HPDE6-E6E7 (cell line): ENCODE data around the gene SORBS1.

Experiments
- DNase-seq: peaks from one replicate; pipeline ENCODE4 v3.0.0; 2011; ENCODE audit warnings: missing footprints; ENCODE audit errors: extremely low spot score

The SORBS1 gene

DNA sequence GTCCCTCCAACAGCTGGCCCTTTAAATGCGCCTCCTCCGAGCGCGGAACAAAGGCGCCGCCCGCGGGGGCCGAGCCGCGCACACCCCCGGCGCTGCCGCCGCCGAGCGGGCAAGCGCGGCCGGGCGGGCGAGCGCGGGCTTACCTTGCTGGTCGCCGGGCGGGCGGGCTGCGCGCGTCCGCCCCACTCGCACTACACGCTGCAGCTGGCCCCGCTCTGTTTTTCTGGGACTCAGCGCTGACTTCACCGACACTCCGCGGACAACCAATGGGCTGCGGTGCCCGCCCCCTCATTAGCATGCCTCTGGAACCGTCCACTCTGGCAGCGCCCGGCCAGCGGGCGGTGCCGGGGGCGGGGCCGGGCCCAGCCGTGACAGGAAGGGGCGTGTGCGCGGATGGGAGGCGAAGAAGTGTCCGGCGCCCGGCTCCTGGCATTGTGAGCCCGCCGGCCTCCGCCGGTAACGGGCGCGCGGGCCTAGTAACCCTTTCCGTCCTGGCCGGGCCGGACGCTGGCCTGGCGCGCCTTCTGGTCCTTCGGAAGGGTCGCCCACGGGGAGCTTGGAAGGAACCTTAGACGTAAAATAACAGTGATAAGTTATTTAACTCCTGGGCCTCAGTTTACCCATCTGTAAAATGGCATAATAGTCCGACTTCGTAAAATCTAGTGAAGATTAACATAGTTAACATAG, at the start of gene SORBS1:
TSS of gene SORBS1 (minus strand) at position 195 of the 687 bp plus-strand sequence. CDS start 120,236 bp downstream, outside the sequence.
- peak; percentile 98 for DNase-seq

DNA sequence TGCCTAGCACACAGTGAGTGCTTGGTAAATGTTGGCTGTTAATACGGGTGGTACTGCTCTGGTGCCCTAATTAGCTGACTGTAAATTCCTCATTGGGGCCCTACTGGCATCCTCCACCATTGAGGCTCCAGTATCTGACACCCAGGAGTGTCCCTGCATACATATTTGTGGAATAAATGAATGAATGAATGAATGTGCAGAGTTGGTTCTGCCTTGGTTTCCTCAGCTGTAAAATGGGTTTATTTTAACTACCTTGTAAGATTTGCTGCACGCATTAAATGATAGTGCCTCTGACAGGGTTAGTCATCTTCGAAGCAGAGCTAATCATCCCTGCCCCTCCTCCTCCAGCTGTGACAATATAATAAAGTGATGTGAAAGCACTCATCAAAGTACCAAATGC, 49.6 kb upstream of the SORBS1 start:
- DNase-seq, result no peak

DNA sequence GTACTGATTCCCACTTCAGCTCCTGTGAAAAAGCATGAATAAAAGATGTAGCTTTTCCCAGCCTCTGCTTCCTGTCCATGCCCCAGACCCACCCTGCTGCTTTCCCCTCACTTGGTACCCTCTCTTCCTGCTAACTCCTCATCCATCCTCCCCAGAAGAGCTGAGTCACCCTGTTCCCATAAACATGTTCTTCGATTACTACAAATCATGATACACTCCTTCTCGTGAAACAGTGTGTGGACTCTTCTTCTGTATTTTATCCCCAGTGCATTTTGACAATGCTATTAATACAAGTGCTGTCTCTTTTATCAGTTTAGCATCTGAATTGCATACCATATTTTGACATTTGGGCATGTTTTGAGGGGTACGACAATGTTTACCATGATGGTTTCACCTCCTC, 45.8 kb upstream of the SORBS1 start:
- DNase-seq, result no peak

DNA sequence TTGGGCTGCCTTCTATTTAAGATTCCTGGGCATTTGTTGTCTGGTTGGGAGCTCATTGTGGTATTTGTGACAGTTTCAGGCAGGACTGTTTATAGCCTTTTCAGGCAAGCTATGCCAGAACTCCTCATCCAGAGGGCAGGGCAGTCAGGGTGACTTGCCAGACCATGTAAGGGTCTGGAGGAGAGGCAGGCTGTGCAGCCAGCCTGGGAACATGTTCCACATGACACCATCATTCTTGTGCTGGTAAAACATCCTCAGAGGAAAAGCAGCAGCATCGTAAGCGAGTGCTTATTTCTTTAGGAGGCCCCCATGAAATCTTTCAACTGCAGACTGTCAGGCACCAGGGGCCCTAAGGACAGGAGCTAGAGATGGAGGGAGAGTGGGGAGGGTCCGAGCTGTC, 44.0 kb upstream of the SORBS1 start:
- DNase-seq, result no peak

DNA sequence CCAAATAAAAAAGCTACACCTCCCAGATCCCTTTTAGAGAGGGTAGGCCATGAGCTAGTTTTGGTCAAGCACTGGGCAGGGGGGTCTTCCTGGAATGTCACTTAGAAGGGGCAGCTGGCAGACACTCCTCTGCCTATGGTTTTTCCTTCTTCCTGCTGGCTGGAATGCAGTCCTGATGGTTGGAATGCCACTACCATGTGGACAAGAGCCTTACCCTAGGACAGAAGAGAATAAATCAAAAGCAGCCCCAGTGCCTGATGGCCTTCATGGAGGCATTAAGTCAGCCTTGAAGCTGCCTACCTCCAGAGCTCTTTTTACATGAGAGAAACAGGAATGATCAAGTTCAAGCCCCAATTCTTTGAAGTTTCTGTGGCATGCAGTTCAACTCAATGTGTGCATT, 43.5 kb upstream of the SORBS1 start:
- DNase-seq, result no peak

DNA sequence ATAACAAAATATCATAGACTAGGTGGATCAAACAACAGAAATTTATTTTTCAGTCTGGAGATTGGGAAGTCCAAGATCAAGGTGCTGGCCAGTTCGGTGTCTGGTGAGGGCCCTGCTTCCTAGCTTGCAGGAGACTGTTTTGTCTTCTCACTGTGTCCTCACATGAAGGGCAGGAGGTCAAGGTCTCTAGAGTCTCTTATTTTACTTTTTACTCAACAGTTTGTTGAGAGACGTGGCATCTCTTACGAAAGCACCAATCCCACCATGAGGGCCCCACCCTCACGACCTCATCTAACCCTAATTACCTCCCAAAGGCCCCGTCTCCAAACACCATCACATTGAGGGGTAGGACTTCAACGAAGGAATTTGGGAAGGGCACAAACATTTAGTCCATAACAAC, 41.2 kb upstream of the SORBS1 start:
- DNase-seq, result no peak

DNA sequence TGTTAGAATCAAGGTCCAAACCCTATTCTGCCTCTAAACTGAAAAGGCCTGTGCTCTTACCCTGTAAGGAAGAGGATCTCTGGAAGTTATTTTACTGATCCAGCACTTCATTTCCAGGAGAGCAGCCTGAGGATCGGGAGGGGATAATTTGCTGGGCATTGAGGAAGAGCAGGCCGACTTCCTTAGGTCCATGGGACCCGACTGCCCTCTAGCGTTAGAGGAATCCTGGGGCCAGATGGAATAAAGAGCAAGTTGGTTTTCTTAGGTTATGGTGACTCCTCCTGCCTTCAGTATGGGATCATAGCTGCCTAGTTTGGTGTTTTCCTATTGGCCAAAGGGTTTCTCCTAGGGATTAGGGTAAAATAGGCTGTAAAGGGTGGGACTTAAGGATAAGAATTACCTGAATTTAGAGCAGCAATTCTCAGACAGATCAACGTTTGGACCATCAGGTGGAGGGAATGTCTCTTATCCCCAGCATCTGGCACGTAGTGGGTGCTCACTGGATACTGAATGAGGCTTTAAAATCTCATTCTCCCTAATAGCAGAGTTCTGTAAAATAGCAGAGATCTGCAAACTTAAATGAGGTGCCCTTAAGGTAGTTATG, 40.0 kb upstream of the SORBS1 start:
- peak; percentile 67 for DNase-seq

DNA sequence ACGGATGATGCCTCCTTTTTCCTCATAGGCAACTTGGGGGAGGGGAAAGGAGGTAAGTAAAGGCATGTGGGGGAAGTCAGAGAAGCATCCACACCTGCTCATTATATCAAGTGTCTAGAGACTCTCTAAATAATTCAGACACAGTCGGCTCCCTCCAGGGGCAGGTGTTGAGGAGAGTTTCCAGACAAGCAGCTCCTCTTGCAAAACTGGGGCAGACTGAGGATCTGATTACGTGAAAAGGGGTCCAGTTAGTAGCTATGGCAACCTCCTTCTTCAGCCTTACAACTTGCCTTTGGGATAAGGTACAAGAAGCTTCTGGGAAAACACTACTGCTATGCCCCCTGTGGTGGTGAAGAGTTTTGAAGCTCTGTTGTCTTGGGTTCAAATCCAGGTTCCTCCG, 39.0 kb upstream of the SORBS1 start:
- DNase-seq, result no peak

DNA sequence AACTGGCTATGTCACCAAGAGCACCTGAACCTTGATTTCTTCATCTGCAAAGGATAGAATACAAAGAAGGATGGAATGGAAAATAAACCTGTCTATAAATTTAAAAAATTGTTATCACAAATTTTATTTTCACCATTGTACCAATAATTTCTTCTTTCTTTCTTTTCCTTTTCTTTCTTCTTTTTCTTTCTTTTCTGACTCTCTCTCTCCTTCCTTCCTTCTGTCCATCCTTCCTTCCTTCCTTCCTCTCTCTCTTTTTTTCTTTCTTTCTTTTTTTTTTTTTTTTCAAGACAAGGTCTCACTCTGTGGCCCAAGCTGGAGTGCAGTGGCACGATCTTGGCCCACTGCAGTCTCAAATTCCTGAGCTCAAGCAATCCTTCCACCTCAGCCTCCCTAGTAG, 36.6 kb upstream of the SORBS1 start:
- no peak for DNase-seq

DNA sequence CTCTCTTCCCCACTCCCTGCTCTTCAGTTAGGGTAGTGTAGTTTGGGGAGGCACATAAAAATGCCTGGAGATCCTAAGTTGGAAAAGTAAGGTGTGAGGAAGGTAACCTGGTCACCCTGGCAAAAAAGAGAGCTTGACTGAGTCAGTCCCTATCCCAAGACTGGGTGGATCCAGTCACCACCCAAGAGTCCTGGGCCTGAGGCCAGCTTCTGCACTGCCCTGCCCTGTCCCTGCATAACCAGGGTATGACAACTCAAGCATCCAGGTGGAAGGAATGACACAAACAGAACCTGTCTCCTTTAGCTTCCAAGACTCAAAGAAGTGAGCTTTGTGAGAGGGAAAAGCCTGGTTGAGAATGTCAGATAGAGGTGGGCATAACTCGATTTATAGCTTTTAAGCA, 26.9 kb upstream of the SORBS1 start:
- peak; percentile 14 for DNase-seq

DNA sequence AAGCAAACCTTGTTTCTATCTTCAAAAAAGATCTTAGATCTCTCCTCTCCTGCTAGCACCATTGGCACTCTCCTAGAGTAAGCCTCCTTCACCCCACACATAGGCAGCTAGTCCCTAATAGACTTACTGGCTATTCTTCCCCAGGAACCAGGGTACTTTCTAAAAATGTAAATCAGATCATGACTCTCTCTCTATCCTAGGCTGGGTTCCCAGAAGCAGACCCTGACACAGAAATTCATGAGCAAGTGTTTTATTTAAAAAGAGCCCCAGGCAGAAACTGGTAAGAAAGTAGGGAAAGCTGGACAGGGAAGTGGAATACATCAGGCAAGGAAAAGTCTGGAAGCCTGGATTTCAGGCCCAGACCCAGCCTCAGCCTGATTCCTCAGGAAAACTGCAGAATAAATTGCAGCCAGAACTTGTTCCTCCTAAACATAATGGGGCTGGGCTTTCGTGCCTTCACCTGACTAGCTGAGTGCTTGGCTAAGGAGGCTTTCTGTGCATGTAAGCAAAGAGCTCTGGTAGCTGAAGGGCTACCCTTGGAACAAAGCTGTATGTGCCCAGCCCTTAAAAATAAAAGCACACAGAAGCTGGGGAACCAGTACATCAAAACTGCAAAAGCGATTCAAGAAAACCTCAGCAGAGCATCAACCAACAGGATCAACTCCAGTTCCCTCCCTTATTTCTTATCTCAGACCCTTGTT, 18.8 kb upstream of the SORBS1 start:
- DNase-seq, result no peak

DNA sequence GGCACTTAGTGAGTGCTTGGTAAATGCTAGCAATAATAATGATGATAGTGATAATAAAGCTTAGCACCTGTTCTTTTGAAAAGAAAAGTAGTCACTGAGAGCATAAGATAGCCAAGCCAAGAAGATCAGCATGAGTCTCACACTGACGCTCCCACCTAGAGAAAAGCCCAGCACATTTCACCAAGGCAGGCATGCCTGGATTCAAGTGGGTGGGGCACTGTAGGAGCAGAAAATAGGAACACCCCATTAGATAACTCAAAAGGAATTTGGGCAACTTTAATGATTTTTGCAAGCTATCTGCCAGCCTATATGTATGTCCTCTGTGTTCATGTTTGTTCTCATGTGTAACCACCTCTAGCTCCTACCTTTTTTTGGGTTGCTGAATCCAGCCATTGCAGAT, 18.1 kb upstream of the SORBS1 start:
- no peak for DNase-seq

DNA sequence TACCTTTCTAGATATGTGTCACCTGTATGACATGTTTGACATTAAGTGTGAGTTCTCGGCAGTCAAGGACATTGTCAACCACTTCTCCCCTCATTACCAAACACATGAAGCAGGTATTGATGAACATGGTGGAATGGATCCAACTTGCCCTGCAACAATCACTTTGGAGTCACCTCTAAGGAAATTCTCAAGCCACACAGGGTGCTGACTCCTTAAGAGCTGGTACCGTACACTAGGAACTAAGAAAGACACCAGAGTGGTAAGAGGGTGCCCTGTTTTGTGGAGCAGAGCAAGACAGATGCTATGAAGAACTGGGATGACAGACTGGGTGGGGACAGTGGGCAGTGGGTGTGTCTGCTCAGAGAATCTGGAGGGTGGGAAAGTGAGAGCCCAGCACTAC, 17.4 kb upstream of the SORBS1 start:
- no peak for DNase-seq

DNA sequence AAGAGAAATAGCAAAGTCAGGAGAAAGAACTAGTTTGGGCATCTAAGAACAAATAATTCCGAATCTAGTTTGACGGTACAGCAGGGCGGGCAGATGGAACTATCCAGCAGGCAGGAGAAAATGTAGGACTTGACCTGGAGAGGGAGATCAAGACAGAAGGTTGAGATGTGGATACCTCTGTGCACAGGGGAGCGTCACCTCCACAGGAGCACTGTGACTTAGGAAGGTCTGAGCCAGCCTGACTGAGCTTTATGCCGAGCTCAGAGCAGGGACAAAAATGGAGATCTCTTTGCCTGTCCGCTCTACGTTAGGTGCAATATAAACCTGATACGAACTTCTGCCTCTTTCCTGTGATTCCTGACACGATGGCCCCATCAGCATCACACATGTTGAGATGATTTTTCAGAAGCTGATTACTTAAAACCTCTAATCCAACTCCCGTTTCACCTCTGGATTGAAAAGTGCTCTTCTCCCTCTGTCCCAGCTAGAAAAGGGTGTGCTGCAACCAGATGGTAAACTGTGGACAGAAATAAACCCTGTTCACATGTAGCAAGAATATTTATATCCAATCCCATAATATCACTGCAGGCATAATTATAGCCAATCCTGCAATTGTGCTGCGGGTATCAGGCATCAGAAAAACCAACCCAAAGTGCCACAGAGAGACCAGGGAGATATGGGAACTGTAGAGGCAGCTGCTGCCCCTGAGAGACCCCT, 13.6 kb upstream of the SORBS1 start:
- DNase-seq, result no peak

DNA sequence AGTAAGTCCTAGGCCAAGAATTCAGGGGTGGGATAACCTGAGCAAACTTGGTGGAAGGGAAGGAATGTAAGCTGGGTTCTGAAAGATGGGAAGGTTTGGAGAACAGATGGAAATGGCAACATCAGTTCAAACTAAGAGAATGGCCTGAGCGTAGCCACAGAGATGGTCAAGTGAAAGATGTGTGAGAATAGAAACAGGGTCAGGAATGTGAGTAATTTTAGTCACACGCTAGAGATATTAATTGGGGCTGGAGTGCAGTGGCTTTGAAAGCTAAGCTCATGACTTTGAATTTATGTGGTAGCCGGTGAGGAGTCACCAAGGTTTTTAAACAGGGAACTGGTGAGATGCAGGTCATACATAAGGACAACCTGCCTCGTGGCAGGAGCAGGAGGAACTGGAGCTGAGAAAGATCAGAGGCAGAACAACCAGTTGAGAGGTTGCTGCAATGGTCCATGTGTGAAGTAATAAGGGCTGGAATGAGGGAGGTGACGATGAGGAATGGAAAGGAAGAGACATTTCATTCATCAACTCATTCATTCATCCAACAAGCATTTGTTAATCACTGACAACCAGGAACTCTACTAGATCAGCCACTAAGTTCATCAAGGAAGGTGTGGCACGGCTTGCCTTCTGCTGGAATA, 12.9 kb upstream of the SORBS1 start:
- DNase-seq, result no peak

DNA sequence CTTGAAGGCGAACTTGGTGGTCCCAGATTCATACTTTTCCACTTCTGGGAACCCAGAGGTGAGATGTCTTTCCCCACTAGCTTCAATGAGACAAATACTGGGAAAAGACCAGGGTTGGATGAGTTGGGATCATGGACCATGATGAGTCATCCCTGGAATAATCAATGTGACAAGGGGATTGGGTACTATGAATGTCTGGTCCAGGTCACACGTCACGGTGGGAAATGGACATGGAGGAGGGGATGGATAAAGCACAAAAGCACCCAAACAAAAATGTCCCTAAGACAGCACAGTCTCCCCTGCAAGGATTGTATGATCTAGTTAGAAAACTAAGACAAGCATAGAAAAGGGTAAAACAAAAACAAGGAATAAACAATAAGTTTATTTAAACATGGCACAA, 12.4 kb upstream of the SORBS1 start:
- DNase-seq, result no peak

DNA sequence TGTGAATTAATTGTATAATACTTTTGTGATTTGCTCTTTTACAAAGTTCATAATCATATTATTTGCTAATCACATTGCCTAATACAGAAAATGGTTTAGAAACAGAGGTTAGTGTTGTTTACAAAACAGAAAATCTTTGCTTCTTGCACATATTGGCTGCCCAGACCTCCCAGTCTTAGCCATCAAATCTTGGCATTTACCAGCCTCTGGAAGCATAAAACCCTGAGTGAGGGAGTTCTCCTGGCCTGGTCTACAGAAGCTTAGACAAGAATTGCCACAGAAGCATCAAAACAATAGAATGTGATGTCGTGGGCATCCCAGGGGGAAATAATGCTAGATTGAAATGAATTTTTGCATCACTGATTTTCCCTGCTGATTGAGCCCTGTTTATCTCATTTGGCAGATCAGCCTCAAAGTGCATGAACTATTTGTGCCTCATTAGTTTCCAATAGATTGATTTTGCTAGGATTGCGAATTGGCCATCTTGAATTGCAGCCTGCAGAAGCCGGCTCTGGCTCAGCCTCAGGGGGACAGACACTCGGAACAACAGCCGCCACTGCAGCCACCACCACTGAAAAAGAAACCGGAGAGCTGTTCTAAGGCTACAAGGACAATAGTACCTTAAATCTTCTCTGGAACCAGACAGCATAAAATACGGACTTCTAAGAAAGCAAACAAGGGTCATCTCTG, 11.1 kb upstream of the SORBS1 start:
- no peak for DNase-seq

DNA sequence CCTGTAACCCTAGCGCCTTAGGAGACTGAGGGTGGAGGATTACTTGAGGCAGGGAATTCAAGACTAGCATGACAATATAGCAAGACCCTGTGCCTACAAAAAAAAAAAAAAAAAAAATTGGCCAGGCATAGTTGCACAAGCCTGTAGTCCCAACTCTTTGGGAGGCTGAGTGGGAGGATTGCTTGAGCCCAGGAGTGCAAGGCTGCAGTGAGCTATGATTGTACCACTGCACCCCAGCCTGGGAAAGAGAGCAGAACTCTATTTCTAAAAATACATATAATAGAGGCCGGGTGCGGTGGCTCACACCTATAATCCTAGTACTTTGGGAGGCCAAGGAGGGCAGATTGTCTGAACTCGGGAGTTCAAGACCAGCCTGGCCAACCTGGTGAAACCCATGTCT, 10.2 kb upstream of the SORBS1 start:
- no peak for DNase-seq

DNA sequence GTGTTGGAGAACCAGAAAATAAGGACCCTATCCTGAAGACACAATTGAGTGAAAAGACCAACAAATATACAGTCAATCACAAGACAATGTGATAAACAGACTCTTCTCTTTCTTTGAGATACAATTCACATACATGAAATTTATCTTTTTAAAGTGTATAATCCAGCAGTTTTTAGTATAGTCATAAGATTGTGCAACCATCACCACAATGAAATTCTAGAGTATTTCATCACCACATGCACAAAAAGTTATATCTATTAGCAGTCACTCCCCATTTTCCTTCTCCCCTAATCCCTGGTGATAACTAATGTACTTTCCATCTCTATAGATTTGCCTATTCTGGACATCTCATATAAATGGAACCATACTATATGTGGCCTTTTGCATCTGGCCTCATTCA, 8.2 kb upstream of the SORBS1 start:
- no peak for DNase-seq

DNA sequence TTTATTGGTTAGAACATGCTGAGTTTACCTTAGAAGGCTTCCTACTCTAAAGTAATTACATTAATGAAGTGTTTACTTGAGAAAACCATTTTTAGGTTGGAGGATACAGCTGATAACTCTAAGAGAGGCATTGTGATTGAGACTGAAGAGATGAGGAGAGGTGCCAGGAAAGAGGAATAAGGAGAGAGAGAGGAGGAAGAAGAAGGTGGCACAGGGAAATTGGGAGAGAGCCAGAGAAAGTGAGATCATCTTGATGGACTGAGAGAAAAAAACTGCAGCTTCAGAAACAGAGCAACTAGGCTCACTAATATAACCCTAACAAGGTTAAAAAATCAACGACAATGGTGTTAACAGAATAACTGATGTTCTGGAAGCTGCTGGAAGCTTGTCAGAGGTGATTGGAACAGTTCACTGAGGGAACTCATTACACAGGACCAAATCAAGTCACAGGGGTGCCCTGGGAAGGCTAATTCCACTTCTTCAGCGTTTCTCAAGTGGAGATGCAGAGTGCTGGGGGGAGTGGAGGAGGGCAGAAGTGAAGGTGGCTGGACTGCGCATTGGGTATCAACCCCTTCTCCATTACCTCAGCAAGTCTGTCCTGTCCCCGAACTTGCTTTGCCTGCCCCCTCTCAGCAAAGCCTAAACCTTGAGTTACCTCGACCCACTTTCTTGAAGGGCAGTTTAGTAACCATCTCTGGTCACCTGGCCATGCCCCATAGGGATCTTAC, 6.9 kb upstream of the SORBS1 start:
- DNase-seq, result no peak

DNA sequence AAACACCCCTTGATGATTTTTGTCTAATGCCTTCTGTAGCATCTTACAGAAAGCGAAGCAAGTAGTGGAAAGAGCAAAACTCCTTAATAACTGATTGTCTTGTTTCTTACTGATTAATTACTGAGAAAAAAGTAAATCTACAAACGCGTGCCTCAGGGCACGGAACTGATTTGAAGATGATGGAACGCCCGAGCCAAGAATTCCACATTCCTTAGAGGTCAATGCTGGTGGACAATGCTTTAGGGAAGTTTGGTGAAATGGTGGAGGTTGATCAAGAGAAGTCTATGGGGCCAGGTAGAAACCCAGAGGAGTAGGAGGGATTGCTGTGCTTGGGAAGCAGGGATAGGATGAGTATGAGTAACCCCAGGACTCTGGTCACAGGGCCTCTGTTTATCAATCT, 5.0 kb upstream of the SORBS1 start:
- no peak for DNase-seq
